Measurements from ENCODE around the gene PROP1.
"Not testable (repeated sequence)": the region's sequence is repeated elsewhere in the genome, so short reads cannot be mapped to it uniquely, and the experiment has no call there.

PROP1 gene

DNA sequence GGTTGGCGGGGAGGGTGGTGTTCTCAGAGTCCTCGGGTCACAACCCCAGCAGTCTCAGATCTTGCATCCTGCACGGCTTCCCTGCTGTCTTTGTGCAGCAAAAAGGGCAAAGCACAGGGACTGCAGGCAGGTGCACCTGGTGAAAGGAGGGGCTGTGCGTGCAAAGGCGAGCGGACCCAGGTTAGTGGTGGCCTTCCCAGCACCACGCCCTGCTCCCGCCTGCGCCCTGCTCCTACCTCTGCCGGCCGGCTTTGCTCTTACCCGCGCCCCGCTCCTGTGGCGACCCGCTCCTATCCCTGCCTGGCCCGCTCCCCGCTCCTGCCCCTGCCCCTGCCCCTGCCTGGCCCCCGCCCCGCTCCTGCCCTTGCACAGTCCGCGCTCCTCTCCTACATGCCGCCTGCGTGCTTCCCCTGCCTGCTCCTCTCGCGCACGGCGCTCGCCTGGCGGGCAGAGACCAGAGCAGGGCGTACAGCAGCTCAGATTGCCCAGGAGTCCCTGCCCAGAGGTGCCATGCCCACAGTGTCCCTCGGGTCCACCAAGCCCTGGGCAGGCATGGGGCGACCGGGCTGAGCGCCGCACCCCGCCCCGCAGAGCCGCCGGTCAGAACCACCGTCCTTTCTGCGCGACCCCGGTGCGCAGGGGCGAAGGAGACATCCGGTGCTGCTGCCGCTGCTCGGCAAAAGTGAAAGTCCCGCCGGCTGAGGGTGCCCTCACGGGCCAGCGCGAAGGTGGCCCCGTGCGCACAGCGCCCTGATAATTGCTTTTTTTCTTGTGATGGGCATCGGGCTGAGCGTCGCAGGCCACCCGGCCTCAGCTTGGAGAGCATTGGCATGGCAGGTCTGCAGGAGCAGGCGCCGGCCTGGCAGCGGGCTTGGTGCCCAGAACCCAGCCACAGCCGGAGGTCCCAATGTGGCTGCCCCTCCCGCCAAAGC is 52.0 kb downstream of the PROP1 start:
- peak; percentile 29 for DNase-seq

GRCh38 chr5:177942896-177943295 is 53.1 kb downstream of the PROP1 start:
- DNase-seq: not testable (repeated sequence)
